Measurements from ENCODE around the gene SLCO2B1. TPM values are rescaled to one million over a fixed set of nuclear protein-coding genes. Genes with fewer than 3 reads are reported as not detected.
"Not testable (repeated sequence)": the region's sequence is repeated elsewhere in the genome, so short reads cannot be mapped to it uniquely, and the experiment has no call there.

SLCO2B1 gene
- 0.05 TPM in 1 of 2 replicates, not detected in the other for total RNA-seq

DNA sequence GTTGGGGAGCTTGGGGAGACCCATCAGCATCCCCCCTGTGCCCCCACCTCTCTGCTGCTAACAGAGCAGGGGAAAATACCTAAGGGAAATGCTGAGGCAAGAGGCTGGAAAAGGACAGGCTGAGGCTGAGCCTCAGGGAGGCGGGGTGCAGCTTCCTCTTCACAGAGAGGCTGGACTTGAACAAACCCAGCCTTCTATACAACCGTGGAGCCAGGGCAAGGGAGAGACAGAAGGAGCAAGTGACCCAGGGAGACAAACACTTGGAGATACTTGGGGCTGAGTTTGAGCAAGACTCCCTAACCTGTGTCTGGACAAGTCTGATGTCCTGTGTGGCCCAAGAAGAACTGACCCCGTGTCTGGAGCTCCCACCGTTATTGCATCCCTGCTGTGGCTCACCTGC is at the start of gene SLCO2B1:
TSS of gene SLCO2B1 (plus strand) at position 229 of the 400 bp plus-strand sequence. CDS start 275 bp downstream, outside the sequence.
- intact Hi-C loops (cut with micrococcal nuclease) = no loop called here

DNA sequence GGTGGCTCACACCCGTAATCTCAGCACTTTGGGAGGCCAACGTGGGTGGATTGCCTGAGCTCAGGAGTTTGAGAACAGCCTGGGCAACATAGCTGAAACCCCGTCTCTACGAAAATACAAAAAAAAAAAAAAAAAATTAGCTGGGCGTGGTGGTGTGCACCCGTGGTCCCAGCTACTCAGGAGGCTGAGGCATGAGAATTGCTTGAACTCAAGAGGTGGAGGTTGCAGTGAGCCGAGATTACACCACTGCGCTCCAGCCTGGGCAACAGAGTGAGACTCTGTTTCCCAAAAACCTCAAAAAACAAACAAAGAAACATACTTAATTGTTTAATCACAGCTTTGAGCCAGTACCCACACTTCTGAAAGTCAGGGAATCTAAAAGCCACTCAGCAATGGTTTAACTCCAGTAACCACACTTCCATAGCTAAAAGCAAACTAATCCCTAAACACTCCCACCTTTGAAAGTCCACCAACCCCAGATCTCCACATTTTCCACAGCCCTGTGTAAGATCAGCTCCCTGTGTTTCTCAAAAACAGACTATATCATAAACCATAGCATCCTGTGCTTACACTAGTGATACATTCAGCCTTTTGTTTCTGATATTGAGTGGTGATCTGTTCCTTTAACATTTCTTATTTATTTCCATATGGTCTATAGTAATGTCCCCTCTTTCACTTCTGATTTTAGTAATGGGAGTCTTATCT is 49.3 kb upstream of the SLCO2B1 start:
- intact Hi-C loops (cut with micrococcal nuclease) = no loop called here

DNA sequence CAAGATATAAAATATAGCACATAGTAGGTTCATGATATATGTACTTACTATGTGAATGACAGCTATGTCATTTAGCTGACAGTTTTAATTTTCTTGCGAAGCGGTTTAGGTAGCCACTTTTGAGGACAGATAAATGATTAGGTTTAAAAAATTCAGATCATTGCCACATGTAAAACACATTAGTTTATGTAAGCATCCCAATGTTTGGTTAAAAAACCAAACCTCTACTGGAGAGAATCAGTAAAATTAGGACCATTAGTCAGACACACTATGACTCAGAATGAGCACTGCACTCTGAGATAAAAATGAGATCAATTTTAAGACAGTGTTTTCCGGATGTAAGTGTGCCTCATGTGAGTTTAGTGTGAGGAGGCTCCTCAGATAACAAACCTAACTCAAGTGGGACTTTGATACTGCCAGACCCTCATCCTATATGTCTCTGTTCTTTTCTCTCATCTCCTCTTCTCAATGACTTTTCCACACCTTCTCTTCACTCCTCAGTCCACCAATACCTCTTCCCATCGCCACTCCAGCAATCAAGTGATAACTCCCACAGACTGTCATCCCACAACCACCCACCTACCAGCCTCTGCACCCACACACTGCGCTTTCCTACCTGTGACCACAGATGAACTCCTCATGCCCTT is 47.4 kb upstream of the SLCO2B1 start:
- intact Hi-C loops (cut with micrococcal nuclease) = no loop called here

- intact Hi-C loops (cut with micrococcal nuclease) = no loop called here
Measured at GRCh38 chr11:75105462-75105925, 45.4 kb upstream of the SLCO2B1 start.

DNA sequence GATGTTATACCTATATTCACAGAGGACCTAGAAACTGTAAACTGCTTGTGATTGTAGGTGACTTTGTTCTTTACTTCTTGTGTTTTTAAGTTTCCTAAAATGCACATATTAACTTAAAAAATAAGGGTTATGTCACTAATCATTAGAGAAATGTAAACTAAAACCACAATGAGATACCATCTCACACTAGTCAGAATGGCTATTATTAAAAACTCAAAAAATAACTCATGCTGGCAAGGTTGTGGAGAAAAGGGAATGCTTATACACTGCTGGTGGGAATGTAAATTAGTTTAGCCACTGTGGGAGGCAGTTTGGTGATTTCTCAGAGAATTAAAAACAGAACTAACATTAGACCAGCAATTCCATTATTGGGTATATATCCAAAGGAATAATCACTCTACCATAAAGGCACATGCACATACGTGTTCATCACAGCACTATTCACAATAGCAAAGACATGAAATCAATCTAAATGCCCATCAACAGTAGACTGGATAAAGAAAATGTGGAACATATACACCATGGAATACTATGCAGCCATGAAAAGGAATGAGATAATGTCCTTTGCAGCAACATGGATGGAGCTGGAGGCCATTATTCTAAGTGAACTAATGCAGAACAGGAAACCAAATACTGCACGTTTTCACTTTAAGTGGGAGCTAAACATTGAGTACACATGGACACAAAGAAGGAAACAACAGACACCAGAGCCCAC is 44.8 kb upstream of the SLCO2B1 start:
- intact Hi-C loops (cut with micrococcal nuclease) = not testable (repeated sequence)

DNA sequence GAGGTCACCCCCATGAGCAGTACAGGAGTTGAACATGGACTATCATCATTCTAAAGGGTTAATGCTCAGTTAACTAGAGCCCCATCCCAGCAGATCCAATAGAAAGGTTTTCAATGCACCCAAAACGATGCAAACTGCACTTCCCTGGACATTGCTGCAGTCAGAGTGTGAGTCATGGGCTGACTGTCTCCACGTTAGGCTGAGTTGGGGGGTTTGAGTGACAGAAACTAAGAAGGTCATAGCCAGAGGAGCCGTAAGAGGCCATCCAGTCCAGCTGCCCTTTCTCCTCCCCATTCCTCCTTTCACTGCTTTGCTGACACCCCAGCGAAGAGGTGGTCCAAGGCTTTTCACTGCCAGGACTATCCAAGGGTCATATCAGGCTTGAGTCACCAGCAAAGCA is 43.7 kb upstream of the SLCO2B1 start:
- intact Hi-C loops (cut with micrococcal nuclease) = no loop called here

DNA sequence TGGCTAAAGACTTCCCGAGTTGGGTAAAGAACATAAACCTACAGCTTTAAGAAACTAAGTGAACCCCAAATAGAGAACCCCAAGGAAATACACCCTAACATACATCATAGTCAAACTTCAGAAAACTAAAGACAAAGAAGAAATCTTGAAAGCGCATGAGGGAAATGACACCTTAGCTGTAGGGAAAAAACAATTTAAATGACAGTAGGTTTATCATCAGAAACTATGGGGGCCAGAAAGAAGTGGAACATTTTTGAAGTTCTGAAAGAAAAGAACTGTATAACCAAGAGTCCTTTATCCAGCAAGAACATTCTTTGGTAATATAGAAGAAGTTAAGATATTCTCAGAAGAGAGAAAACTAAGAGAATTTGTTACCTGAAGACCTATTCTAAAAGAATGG is 38.7 kb upstream of the SLCO2B1 start:
- intact Hi-C loops (cut with micrococcal nuclease) = no loop called here

DNA sequence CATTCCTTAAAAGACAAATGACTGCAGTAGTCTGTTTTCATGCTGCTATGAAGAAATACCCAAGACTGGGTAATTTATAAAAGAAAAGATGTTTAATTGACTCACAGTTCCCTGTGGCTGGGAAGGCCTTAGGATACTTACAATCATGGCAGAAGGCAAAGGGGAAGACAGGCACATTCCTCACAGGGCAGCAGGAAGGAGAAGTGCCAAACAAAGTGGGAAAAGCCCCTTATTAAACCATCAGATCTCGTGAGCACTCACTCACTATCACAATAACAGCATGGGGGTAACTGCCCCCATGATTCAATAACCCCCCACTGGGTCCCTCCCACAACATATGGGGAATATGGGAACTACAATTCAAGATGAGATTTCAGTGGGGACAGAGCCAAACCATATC is 37.9 kb upstream of the SLCO2B1 start:
- intact Hi-C loops (cut with micrococcal nuclease) = no loop called here

DNA sequence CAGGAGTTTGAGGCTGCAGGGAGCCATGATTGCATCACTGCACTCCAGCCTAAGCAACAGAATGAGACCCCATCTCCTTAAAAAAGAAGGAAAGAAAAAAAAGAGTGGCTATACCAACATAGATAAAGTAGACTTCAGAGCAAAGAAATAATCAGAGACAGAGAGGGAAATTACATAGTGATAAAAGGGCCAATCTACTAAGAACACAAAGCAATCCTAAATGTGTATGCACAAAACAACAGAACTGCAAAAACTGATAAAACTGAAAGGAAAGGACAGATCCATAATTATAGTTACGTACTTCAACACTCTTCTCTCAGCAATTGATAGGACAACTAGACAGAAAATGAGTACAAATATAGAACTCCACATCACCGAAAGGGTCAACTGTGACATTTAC is 36.4 kb upstream of the SLCO2B1 start:
- intact Hi-C loops (cut with micrococcal nuclease) = no loop called here

- intact Hi-C loops (cut with micrococcal nuclease) = no loop called here
Measured at GRCh38 chr11:75118577-75118976, 32.3 kb upstream of the SLCO2B1 start.

- intact Hi-C loops (cut with micrococcal nuclease) = no loop called here
Measured at GRCh38 chr11:75126564-75126963, 24.3 kb upstream of the SLCO2B1 start.

- intact Hi-C loops (cut with micrococcal nuclease) = no loop called here
Measured at GRCh38 chr11:75132080-75132479, 18.8 kb upstream of the SLCO2B1 start.

DNA sequence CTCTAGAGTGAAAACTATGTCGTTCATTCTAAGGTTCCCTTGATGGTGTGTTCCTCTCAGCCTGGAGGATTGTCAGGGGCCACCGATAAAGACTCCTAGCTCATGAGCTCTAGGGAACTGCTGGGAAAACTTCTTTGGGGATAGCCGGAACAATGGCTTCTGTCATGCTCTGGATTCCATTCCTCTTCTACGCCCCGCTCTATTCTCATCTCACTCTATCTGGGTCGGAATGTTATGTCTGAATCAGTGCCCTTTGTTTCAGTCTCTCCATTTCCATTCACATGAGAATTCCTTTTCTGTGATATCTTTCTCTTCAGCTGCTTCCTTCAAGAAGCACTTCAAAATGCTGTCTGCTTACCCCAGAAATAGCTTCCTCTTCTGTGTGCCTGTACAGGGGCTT is 16.9 kb upstream of the SLCO2B1 start:
- intact Hi-C loops (cut with micrococcal nuclease) = no loop called here

- intact Hi-C loops (cut with micrococcal nuclease) = no loop called here
Measured at GRCh38 chr11:75135021-75135650, 15.8 kb upstream of the SLCO2B1 start.

- intact Hi-C loops (cut with micrococcal nuclease) = no loop called here
Measured at GRCh38 chr11:75135651-75136050, 15.3 kb upstream of the SLCO2B1 start.

GRCh38 chr11:75140269-75141138 is 10.4 kb upstream of the SLCO2B1 start:
- intact Hi-C loops (cut with micrococcal nuclease) = loop anchor here (1.0 kb wide), 2 partner anchors 108 to 131 kb away; no protein-coding TSS in a partner anchor

GRCh38 chr11:75141166-75141565 is 9.7 kb upstream of the SLCO2B1 start:
- intact Hi-C loops (cut with micrococcal nuclease) = no loop called here

DNA sequence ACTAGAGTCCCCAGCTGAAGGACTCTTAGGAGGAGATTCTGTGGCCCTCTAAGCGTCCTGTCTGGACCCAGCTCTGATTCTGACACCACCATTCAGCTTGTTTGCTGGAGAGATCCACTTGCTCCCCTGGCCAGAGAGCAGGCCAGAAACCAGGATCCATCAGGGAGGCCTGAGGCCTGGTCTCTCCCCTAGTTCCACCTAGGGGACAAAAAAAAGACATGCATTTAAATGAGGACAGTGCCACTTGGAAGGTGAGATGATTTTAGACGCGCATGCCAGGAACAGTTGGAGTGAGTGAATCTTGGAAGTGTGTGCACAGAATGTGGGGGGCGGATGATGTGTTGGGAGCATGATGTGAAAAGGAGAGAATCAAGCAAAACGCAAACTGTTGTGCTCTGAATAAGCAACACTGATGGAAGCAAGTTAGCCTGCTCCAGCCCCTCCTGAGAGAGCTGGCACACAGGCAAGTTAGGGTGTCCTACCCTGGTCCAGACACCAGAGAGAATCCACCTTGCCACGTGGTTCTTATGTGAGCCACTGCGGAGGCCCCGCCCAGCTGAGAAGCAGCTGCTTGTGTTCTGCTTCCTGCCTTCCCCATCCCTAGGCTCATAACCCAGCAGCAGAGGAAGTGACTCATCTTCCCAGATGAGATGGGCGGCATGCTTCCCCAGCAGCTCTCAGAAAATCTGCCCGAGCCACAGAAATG is 8.0 kb upstream of the SLCO2B1 start:
- intact Hi-C loops (cut with micrococcal nuclease) = loop anchor here (1.0 kb wide), 3 partner anchors 98 to 214 kb away; partner anchors contain the start of genes SPCS2 and XRRA1

GRCh38 chr11:75143420-75143731 is 7.5 kb upstream of the SLCO2B1 start:
- intact Hi-C loops (cut with micrococcal nuclease) = loop anchor here (1.0 kb wide), 3 partner anchors 98 to 214 kb away; partner anchors contain the start of genes SPCS2 and XRRA1

GRCh38 chr11:75144716-75145014 is 6.2 kb upstream of the SLCO2B1 start:
- intact Hi-C loops (cut with micrococcal nuclease) = loop anchor here (1.0 kb wide), 2 partner anchors 61 to 104 kb away; no protein-coding TSS in a partner anchor
